Measurements from ENCODE around the gene GSG1.

Gene GSG1

DNA sequence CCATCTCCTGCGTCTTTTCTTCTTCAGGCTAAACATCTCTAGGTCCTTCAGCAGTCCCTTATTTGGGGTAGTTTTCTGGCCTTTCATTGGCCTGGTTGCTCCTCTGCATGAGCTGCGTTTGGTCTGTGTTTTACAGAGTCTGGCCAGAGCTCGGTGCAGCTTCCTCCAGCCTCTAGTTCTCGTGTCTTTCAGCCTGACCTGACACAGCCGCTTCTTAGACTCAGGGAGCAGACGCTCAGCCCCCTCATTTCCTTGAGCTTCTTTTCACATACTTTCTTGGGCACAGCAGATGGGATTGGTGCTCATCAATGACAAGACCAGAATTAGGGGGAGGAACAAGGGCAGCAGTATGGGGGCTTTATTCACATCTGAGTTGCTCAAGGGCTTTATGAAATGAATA lies 13.6 kb upstream of the GSG1 start:
- DNase-seq = no peak

DNA sequence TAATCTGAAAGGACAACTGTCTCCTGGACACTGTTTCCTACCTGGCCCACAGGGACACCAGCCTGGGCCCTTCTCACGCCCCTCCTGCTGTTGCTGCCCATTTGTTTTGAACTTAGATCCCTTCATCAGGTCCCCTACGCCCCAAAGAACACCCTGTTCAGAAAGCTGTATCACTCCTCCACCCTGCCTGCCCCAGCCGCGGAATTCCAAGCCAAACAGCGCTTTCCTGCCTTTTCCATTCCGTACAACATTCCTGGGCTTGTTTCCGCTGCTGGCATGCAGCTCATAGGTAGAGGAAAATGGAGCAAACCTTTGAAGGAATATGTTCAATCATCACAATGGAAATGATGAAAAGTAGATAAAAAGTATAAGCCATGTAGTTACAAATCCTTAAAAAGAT lies 12.8 kb upstream of the GSG1 start:
- DNase-seq = no peak

DNA sequence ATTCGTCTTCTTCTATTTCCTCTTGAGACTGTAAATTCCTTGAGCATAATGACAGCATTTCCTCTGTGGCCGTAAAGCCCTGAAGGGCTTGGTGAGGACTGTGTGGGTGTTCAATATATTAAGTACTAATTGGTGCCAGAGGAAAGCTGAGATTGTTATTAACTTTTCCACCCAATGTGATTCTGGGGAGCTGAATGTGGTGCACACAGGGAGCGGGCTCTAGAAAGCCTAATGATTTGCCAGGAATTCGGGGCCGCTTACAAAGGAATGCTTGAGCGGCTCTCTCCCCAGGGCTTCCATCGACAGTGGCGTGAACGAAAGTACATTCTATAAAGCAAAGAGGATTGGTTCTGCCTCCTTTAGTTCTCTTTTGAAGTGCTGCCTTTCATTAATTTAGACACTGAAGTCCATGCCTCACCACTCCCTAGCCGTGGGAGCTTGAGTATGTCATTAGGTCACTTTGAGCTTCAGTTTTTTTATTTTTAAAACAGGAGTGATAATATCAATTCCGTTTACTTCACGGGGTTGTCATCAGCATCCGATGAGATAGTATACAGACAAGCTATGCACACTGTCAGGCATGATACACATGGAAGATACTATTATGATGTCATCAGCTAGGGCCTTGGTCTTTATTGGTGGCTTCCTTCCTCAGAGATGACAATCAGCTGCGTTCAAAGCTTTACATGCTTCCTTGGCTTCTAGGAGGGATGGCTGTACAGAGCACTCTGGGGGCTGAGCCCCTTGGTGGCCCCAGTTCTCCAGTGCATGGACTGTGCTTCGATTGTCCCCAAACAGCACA lies 11.0 kb upstream of the GSG1 start:
- no peak for DNase-seq

DNA sequence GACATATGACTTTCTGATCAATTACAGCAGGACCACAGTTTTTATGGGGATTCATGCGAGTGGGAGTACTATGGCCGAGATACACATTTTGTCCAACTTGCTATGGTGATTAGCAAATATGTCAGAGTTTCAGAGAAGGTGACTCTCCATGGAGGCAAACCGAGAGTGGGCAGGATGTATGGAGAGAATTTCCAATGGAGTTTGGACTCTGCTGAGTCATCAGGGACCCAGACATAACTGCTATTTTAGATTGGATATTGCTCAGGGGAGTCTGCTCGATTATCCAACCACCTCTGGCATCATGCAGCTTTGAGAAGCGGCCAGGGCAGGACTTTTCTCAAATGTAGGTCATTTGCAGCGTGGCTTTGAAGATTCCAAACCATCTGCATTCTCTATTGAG lies 9.5 kb upstream of the GSG1 start:
- no peak for DNase-seq

DNA sequence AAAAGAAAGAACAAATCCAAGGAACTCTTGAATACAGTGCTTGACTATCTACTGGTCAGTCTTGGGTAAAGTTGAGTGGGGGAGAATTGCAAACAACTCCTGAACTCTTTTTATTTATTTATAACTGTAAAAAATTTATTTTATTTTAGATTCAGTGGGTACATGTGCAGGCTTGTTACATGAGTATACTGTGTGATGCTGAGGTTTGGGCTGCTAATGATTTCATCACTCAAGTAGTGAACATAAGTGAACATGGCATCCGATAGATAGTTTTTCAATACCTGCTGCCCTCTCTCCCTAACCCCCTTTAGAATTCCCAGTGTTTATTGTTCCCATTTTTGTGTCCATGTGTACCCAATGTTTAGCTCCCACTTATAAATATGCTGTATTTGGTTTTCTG lies 3.2 kb upstream of the GSG1 start:
- DNase-seq = no peak

DNA sequence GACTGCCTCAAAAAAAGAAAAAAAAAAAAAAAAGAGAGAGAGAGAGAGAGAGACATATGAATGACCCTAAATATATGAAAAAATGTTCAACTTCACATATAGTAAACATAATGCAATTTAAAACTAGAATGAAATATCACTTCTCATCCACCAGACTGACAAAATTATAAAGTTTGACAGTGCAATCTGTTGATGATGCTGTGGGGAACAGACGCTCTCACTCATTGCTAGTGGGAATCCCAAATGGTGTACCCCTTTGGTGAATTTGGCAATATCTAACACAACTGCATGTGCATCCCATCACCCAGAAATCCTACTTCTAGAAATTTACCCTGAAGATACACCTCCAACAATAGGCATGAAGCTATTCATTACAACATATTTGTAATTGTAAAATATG lies 2.3 kb upstream of the GSG1 start:
- DNase-seq = no peak

DNA sequence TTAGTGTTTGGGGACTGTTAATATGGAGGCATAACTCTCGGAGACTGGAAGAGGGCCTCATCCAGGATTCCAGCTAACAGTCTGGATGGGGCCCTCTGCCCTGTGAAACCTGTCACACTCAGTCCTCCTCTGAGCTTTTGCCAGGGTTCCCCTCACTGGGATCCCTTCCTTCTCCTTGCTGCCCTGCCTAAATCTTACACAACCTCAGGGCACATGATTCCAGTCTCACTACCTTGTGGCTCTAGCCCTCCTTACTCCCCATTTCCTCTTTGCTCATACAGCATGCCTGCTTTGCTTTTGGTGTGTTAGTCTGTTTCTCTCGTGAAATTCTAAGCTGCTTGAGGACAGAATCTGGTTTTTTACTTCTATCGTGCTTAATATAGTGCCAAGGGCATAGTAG lies 942 bp upstream of the GSG1 start:
- no peak for DNase-seq

DNA sequence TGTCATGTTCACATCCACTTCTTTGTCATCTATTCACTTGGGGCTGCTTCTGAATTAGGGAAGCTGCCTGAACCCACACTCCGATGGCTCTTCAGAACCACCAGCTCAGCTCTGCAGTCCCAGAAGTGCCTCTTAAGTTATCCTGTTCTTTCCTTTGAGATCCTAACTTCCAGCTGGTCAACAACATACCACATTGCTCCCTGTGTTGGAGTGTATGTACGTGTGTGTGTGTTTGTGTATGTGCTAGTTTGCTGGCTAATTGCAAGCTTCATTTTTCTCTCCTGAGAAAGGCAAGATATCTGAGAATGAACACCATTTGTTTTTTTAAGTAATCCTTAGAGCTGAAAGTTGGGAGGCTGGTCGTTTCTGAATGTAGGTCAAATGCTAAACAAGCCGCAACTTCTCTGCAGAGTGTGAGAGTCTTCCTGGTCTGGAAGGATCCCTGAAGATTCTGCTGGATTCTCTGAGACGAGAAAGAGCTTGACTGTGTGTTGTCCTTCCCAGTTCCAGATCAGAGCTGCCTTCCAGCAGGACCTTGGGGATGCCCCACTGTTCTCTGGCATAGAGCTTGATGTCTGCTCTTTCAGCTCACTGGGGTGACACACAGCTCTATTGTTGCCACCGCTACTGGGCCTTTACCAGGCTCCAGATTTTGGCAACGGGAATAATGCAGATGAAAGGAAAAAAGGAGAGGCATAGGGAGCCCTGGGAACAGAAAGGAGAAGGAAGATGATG lies 839 bp downstream of the GSG1 start:
- no peak for DNase-seq

DNA sequence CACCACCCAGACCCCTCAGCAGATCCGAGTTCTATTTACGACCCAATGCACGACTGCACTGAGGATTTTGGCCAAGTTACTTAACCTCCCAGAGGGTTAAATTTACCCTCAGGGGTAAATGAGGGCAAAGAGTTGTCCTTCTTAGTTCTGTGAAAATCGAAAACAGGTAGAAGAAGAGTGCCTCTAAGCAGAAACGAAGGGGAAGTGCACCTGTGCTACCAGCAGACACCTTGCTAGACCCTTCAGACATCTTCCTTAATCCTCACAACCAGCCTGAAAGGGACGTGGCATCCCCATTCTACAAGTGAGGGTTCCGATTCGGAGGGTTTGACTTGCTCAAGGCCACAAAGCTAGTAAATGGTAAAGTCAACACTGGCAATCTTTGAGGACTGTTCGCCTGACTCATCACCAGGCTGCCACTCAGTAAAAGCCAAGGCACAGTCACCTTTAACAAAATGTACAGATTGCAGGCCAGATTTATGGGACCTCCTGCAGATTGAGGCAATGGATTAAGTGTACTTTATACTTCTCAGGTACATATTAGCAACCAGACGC lies 1.6 kb downstream of the GSG1 start:
- peak in 1 of 2 experiments; percentile 40 for DNase-seq

DNA sequence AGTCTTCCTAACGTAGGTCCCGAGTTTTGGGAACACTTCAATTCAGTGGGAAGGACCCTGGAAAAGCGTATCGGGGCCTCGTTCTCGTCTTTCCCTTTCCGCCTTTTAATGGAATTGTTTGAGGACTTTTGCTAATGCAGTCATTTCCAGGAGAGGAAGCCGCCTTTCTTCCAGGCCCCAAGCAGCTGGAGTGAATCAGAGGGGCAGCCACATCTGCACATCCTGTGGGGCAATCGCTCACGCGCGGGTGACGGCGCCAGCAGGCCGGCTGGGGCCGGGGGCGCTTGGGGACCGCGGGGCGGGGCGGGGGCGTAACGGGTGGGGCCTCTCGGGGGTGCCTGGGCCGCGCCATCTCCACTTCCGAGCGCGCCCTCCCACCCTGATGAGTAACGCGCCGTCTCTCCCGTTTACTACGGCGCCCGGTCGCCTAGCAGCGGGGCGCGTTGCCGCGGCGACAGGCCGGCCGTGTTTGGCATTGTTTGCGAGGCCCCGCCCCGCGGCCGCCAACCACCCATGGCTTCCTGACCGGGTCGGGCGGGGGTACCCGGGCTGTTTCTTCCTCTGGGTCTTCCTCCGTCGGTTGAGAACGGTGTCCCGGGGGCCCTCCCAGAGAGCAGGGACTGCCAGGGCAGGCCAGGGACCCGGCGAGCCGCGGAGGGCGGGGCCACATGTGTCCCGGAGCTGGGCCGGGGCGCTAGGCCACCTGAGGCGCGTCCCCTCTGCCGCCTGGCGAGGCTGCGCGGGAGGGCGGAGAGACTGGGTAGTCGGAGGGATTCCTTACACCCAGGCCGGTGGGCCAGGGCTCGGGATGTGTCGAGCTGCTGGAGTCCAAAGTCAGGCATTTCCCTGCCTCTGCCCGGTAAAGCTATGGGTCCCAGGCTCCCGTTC lies 2.3 kb downstream of the GSG1 start:
- DNase-seq = peak; percentile 86 to 91

DNA sequence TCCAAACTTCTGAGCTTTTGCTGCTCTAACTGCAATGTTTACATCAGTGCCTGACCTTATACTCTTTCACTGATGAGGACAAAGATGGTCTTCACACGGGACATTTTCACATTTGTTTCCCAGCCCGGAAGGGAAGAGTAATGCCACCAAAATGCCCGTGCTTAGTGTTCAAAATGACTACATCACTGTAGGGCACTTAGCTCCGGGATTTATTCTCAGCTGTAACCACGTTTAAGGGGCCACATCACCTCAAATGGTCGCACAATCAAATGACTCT lies 2.9 kb downstream of the GSG1 start:
- DNase-seq = no peak

DNA sequence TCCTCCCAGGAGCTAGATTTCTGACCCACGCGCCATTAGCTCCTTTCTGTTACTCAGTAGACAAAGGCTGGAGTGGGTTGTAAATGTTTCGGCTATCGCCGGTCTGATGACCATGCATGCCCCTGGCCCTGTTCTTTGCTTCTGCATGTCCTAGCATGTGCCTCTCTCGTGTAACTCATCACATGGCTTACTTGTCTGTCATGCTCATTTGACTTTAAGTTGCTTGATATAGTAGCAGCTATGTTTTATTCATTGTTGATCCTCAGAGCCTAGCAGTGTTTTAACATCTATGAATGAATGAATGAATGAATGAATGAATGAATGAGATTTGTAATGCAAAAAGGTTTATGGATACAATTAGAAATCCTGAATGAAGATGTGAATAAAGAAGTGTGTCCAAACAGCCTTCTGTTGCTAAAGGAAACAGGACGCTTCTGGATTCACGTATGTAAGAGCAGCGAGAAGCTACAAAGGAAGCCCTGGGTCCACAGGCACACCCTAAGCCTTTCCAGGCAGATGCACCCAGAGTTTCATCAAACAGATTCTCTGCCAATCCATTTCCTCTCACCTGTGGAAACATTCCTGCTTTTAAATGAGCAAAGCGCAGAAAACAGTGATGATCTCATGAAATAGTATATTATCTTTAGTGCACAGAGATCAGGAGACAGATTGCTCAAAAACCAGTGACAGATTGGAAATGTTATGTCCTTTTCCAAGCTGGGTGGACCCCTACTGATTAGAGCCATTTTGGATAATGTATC lies 3.4 kb downstream of the GSG1 start:
- no peak for DNase-seq

DNA sequence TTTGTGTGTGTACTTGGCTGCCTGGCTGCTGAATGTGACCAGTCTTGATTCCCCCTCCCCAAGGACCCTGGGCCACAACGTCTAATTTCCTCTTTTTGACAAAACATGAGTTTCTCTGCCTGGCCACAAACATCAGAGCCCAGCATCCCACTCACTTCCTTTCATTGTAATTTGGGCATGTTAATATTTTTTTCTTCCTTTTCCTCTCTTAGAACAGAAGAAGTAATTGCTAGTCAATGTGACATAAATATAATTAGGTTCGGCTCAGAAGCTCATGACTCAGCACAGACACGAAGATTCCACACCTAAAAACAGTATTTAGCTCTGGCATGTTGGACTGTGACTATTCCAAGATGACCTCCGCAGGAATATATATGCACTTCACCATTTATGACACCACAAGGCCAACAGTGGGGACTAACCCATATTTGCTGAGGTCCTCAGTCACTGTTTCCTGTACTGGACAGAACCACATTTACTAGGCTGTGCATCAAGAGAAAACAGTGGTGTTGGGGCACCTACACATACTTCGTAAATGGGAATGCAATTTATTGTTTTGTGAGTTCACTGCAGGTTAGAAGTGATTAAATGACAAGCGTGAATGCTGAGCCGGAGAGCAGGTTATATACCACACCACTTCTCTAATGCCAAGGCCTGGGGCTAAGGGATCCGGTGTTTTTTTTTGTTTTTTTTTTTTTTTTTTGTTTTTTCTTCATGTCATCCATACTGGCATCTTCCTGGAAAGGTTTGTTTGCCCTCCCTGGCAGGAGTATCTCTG lies 4.2 kb downstream of the GSG1 start:
- no peak for DNase-seq

DNA sequence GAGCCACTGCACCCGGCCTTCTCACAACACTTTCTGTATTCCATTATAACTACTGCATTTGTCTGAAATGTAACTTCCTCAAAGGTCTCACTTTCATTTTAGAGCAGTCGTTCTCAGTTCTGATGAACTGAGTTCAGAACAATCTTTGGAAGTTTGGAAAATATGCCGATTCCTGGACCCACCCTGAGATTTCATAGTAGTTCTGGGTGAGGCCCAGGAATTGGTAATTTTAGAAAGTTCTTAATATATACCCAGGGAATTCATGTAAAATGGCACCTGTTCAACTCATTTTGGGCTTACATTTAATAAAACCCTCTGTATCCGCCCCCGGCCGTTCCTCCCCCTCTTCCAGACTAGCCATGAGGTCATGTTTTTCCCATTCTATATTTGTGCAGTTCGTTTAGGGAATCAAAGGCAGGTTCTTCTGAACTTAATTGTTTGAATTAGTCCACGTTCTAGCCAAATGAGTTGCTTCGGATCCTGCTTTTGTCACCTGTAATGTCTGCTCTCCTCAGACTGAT lies 5.9 kb downstream of the GSG1 start:
- DNase-seq = no peak

DNA sequence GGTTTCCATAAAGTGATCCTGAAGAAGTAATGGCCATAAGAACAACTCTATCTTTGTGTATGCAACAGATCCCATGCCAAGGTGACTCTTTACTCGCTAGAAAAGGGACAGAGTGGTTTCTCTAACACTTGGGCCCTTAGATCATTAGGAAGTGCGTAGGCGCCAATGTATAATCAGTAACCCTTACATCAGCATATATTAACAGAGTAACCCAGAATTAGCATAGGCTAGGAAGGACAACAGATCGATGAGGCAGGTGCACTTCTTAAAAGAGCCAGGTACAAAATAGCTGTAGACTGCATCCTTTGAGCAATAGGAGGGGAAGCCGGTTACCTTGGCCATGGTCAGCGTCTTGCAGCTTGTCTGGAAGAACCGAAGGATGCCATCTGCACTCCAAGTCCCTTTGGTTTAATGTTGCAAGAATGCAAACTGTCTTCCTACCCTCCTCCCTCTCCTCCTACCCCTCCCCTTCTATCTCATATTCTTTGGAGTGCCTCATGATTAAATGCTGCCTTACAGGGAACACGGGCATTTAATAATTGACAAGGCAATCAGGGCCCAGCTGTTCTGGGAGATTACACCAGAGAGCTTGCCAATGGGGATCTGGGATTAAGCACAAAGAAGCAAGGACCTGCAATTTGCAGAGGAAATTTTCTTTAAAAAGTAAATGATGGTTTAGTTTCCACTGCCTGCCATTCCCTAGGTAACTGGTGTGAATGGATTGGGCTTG lies 8.0 kb downstream of the GSG1 start:
- DNase-seq = no peak

DNA sequence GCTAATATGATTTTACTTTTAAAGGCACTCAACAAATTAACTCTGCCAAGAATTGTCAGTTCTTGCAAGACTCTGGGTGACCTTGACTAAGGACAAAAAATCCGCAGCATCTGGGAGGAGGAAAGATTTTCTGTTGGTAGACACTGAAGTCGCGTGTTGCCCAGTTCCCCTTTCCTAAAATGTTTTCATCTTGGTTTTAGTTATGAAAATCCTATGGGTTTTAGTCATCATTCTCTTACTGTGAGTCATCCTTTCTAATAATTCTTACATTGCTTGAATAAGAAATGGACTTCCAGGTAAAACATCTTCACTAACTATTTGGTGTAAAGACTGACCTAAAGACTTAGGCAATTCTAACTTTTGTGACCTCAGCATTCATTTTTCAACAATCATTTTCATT lies 9.1 kb downstream of the GSG1 start:
- DNase-seq = no peak

DNA sequence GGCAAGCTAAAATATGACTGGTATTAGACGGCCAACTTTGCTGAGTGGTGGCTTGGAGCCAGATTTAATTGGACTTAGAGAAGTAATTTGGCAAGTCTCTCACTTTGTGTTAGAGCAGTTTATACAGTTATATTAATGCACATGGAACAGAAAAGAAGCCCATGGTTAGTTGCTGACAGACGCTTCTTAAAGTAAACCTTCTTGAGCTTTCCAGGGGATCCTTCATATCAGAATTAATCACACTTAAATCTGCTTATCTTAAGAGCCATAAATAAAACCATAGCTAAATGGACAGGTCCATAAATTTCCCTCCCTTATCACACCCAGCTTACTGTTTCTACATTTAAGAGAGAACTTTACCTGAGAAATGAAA lies 9.6 kb downstream of the GSG1 start:
- no peak for DNase-seq

DNA sequence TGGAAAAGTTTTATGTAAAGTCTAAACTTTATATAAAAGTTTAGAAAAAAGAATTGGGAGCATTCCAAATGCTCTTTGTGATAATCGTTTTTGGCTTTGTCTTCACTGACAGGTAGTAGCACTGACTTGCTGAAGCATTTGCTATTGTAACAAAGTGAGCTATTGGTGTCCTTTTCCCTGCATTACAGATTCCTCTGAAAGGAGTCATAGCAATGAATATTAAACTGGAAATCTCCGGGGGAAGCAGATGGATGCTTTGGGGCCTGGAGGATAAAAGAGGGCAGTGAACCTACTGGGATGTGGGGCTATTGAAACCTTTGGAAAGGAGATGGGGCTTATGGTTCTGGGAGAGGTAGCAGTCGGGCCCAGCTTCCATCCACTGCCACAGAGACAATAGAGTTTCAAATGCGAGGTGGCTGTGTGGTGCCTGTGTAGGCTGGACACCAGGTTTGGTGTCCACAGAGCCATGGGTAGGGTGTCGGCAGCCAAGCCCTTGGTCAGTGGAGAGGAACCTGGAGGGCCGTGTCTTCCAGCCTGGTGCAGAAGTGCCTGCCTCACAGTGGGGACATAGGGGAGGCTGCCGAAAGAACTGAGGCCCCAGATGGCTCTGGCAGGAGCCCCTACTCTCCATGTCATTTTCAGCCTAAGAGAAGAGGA lies 10.1 kb downstream of the GSG1 start:
- no peak for DNase-seq

DNA sequence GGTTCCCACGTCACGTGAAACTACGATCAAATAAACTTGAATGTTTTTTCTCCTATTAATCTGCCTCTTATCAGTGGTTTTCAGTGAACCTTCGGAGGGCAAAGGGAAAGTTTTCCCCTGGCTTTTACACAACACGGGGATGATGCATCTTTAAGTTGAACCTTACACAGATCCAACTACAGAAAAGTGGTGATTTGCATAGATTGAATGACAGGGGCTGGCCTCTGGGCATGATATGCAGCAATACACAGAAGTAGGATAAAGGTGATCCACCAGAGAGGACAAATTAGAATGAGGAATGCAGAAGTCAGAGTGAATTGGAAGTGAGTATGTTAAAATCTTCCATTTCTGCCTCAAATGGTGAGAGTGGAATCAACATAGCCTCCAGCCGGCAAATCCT lies 11.6 kb downstream of the GSG1 start:
- no peak for DNase-seq

DNA sequence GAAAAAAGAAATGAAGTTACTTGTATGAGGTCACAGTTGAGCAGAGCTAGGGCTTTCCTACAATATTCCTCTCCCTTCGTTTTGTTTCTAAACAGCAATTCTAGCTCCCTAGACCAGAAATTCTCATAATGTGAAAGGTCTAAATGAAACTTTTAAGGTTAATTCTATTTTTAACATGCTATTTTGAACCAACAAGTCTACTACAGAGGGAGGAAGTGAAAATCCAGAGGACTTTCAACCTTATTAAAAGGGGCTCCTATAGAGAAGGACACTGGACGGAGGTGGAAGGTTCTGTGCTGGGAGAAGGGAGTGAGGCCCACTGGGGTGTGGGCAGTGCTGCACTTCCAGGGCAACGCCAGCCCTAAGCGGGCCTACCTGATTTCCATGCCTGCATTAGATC lies 13.4 kb downstream of the GSG1 start:
- DNase-seq = no peak

DNA sequence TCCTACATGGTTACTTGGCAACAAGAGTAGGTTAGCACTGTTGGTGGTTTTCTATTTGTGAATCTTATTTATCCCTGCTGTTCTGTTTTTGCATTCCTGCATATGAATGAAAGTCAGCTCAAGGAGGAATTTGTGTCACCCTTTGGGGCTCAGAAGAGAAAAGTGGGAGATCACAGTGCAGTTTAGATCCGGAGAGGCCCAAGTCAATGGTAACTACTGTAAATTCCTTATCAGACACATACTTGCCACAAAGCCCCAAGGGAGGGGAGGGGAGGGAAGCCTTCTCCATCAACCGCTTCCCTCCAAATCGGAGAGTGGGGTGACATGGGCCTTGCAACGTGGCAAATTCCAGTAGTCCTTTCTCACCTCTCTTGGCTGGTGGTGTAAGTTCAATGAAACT lies 15.0 kb downstream of the GSG1 start:
- no peak for DNase-seq

Measured in NCI-H2081 (cell line).